ENCODE measurements around the gene PMPCB. TPM values are rescaled to one million over a fixed set of nuclear protein-coding genes. Genes with fewer than 3 reads are reported as not detected.
A peak's percentile ranks its signal among the peaks of the same experiment; 100 is the strongest.

PMPCB gene
- total RNA-seq, 1 experiment from 2014 or later: 73.9 TPM

DNA sequence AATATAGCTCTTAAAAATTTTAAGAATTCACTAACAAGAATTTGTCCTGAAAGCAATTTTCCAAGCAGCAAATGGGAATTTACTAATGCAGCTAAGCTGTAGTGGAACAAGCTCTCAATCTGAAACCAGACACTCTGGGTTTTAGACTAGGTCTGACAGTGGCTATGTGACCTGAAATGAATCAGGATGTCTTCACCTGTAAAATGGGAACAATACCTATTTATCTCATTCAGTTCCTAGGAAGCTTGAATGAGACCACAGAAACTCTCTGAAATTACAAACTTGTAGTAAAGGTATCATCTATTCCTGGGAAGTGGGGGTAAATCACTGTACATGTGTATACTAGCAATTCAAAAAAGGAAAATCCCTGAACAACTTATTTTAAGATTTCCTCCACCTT lies 46.1 kb downstream of the PMPCB start:
- Mint-ChIP-seq H3K9me3 (ENCODE audit: unreplicated experiment) (no peaks in the 10 kb centered on the region), H3K4me3 (ENCODE audit: unreplicated experiment) (peak overlapping the region; percentile 88), H3K36me3 (ENCODE audit: insufficient read depth, unreplicated experiment) (peaks cover 36% of the 10 kb centered on the region), H3K4me1 (ENCODE audit: insufficient read depth, unreplicated experiment) (peaks cover 13% of the 10 kb centered on the region), H3K27me3 (ENCODE audit: insufficient read depth, unreplicated experiment) (no peaks in the 10 kb centered on the region), H3K27ac (ENCODE audit: low read depth, unreplicated experiment) (peak overlapping the region; percentile 96)
- TF ChIP-seq, protein P1, sequence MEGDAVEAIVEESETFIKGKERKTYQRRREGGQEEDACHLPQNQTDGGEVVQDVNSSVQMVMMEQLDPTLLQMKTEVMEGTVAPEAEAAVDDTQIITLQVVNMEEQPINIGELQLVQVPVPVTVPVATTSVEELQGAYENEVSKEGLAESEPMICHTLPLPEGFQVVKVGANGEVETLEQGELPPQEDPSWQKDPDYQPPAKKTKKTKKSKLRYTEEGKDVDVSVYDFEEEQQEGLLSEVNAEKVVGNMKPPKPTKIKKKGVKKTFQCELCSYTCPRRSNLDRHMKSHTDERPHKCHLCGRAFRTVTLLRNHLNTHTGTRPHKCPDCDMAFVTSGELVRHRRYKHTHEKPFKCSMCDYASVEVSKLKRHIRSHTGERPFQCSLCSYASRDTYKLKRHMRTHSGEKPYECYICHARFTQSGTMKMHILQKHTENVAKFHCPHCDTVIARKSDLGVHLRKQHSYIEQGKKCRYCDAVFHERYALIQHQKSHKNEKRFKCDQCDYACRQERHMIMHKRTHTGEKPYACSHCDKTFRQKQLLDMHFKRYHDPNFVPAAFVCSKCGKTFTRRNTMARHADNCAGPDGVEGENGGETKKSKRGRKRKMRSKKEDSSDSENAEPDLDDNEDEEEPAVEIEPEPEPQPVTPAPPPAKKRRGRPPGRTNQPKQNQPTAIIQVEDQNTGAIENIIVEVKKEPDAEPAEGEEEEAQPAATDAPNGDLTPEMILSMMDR (IDR thresholded peaks at IDR 0.05; ENCODE audit: unreplicated experiment): no peak
- POLR2A ChIA-PET: interaction anchor here (0.8 to 2.1 kb wide), 4 partner anchors 31 to 194 kb away, joined by 3 to 7 read pairs (median 4); partner anchors contain the start of gene NAPEPLD
- peak; percentile 1 for DNase-seq (ENCODE audit: unreplicated experiment)
- CTCF ChIA-PET: interaction anchor here (1.4 kb wide), 1 partner anchor 46 kb away, joined by 6 read pairs; the partner anchor contains the start of gene PMPCB
- no TSS peak for BruUV-seq (replicated peaks)
- intact Hi-C loops (cut with micrococcal nuclease): loop anchor here (10.0 kb wide), 1 partner anchor 49 kb away; the partner anchor contains the start of gene PMPCB

- DNase-seq (ENCODE audit: unreplicated experiment): peak; percentile 30
- intact Hi-C loops (cut with micrococcal nuclease): loop anchor here (10.0 kb wide), 1 partner anchor 49 kb away; the partner anchor contains the start of gene PMPCB
- POLR2A ChIA-PET: interaction anchor here (0.7 to 2.1 kb wide), 8 partner anchors 11 to 1674 kb away, joined by 3 to 7 read pairs (median 4); partner anchors contain the start of gene NAPEPLD
- Mint-ChIP-seq H3K4me1 (ENCODE audit: insufficient read depth, unreplicated experiment) (peaks cover 18% of the 10 kb centered on the region), H3K27ac (ENCODE audit: low read depth, unreplicated experiment) (peak overlapping the region; percentile 96), H3K9me3 (ENCODE audit: unreplicated experiment) (no peaks in the 10 kb centered on the region), H3K27me3 (ENCODE audit: insufficient read depth, unreplicated experiment) (no peaks in the 10 kb centered on the region), H3K4me3 (ENCODE audit: unreplicated experiment) (peak overlapping the region; percentile 88), H3K36me3 (ENCODE audit: insufficient read depth, unreplicated experiment) (peaks cover 34% of the 10 kb centered on the region)
- TF ChIP-seq, protein P1 (IDR thresholded peaks at IDR 0.05; ENCODE audit: unreplicated experiment): no peak
- BruUV-seq (replicated peaks): TSS peak; percentile 52
- CTCF ChIA-PET: interaction anchor here (0.7 kb wide), 1 partner anchor 185 kb away, joined by 3 read pairs; no protein-coding TSS in a partner anchor
These were observed 46.7 kb downstream of the PMPCB start for GRCh38 chr7:103343758-103344452.

- H3K27me3 Mint-ChIP-seq (ENCODE audit: insufficient read depth, unreplicated experiment): no peaks in the 10 kb centered on the region
- peak within 1 kb of the TSS; percentile 96 for H3K27ac Mint-ChIP-seq (ENCODE audit: low read depth, unreplicated experiment)
- ChIA-PET POLR2A (interaction anchor here (0.7 to 2.1 kb wide), 6 partner anchors 11 to 1673 kb away, joined by 3 to 7 read pairs (median 4); partner anchors contain the start of gene NAPEPLD), CTCF (interaction anchor here (0.7 kb wide), 2 partner anchors 79 to 186 kb away, joined by 3 read pairs; no protein-coding TSS in a partner anchor)
- H3K4me3 Mint-ChIP-seq (ENCODE audit: unreplicated experiment): peak within 1 kb of the TSS; percentile 88
- intact Hi-C loops (cut with micrococcal nuclease): loop anchor here (10.0 kb wide), 1 partner anchor 50 kb away; the partner anchor contains the start of gene PMPCB
- H3K4me1 Mint-ChIP-seq (ENCODE audit: insufficient read depth, unreplicated experiment): peaks cover 25% of the 10 kb centered on the region
- BruUV-seq (replicated peaks): no TSS peak
- no peaks in the 10 kb centered on the region for H3K9me3 Mint-ChIP-seq (ENCODE audit: unreplicated experiment)
- TF ChIP-seq, protein P1 (IDR thresholded peaks at IDR 0.05; ENCODE audit: unreplicated experiment): no peak
- DNase-seq (ENCODE audit: unreplicated experiment): peak; percentile 95
- peaks cover 27% of the 10 kb centered on the region for H3K36me3 Mint-ChIP-seq (ENCODE audit: insufficient read depth, unreplicated experiment)
These were observed 47.4 kb downstream of the PMPCB start, which contains the start of gene DNAJC2 for GRCh38 chr7:103344453-103345149. Gene DNAJC2, minus strand, starts transcription at chr7:103344767. Its CDS starts 145 bp downstream, at chr7:103344622.
